ENCODE measurements around the gene MAP3K21. TPM values are rescaled to one million over a fixed set of nuclear protein-coding genes. Genes with fewer than 3 reads are reported as not detected.

The MAP3K21 gene
- total RNA-seq, 4 donors from 2014 or later: 6.1 to 16.6 (median 10.6) TPM

DNA sequence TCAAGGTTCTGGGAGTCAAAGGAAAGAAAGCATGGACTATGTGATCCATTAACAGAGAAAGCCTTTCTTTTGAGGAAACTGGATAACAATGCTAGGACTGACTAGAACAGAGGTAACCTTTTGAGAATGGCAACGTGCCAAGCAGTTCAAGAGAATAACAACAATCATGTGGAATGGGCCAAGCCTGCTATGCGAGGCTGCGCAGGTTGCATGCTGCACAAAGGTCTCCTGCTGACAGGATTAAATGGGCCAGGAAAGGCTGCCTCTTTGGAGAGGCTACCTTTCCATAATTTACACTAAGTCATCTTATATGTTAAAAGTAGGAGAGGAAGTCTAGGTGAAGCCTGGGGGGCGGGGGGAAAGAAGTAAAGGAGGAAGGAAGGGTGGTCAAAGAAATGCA is 37.8 kb upstream of the MAP3K21 start:
- H3K4me3 ChIP-seq (ENCODE audit: low read depth, poor library complexity, severe bottlenecking): no peak overlapping the region
- intact Hi-C loops (cut with DNase I; ENCODE audit: low total_unique reads): no loop called here
- TF ChIP-seq POLR2A (IDR thresholded peaks at IDR 0.05): no peak
- TF ChIP-seq, protein P1, sequence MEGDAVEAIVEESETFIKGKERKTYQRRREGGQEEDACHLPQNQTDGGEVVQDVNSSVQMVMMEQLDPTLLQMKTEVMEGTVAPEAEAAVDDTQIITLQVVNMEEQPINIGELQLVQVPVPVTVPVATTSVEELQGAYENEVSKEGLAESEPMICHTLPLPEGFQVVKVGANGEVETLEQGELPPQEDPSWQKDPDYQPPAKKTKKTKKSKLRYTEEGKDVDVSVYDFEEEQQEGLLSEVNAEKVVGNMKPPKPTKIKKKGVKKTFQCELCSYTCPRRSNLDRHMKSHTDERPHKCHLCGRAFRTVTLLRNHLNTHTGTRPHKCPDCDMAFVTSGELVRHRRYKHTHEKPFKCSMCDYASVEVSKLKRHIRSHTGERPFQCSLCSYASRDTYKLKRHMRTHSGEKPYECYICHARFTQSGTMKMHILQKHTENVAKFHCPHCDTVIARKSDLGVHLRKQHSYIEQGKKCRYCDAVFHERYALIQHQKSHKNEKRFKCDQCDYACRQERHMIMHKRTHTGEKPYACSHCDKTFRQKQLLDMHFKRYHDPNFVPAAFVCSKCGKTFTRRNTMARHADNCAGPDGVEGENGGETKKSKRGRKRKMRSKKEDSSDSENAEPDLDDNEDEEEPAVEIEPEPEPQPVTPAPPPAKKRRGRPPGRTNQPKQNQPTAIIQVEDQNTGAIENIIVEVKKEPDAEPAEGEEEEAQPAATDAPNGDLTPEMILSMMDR (IDR thresholded peaks at IDR 0.05): no peak
- no peak for DNase-seq (ENCODE audit: low spot score in 2 of 2)
- WGBS, 2 donors: 72 to 98% methylated on average over 3 to 4 of the region's 4 CpGs

DNA sequence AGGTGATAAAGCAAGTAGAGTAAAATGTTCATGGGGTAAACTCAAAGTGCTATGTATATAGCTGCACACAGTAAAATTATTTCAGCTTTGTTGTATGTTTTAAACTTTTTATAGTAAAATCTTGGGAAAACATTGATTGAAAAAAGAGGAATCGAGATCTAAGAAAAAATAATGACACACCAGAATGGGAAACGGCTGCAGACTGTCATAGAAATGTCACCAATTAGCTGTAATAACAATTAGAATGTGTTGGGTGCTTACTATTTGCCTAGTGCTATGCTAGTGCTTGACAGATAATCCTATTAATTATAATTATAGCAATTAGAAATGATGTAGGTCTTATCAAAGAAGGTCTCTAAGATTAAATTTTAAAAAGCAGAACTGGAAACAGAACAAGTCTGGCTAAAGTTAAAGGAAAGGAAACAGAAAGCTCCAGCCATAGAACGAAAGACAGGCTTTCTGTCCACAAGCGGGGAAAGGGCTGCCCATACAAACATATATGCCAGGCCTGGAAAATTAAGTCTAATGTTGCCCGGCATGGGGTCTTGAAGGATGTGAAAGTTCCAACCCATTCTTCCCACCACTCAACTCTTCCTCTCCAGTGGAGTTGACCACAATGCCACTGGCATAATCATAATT is 37.0 kb upstream of the MAP3K21 start:
- no peak for DNase-seq (ENCODE audit: low spot score in 2 of 2)
- intact Hi-C loops (cut with DNase I; ENCODE audit: low total_unique reads): no loop called here
- 48 to 81% methylated on average over 5 of the region's 5 CpGs for WGBS, 2 donors
- no peak overlapping the region for H3K4me3 ChIP-seq (ENCODE audit: low read depth, poor library complexity, severe bottlenecking)
- TF ChIP-seq POLR2A (IDR thresholded peaks at IDR 0.05): no peak
- TF ChIP-seq, protein P1 (IDR thresholded peaks at IDR 0.05): no peak

DNA sequence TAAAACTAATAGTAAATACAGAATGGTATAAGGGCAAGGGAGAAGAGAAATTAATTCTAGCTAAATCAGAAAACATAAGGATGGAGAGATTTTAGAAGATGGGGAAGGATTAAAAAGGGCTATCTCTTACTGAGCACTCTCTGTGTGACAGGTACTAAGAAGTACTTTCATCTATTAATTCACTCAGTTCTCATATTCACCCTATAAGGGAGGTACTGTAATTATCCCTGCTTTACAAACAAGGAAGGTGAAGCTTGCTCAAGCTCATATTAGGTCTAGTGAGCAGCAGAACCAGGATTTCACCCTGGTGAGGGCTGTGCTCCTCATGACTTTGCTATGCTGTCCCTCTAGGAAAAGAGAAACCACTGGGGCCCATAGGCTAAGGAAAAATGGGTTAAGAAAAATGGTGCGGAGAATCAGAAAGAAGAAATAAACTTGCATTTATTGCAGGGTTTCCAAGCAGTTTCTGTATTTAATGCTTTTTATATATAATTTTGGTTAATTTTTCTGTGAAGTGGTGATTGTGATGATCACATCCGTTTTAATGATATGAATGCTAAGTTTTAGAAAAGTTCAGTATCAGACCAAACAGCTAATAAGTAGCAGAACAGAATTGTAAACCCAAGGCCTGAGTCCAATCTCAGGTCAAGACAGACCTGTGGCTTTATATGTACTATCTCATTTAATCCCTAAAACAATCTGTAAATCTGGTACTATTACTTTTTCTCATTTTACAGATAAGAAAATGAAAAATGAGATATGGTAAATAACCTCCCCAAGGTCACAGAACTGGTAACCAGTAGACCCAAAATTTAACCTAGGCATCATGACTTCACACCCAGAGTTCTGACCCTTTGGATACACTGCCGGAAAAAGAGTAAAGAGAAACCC is 33.7 kb upstream of the MAP3K21 start:
- no peak overlapping the region for H3K4me3 ChIP-seq (ENCODE audit: low read depth, poor library complexity, severe bottlenecking)
- intact Hi-C loops (cut with DNase I; ENCODE audit: low total_unique reads): no loop called here
- no peak for DNase-seq (ENCODE audit: low spot score in 2 of 2)
- WGBS, 2 donors: 87 to 91% methylated on average over 3 of the region's 3 CpGs
- TF ChIP-seq, protein P1 (IDR thresholded peaks at IDR 0.05): no peak
- TF ChIP-seq POLR2A (IDR thresholded peaks at IDR 0.05): no peak

DNA sequence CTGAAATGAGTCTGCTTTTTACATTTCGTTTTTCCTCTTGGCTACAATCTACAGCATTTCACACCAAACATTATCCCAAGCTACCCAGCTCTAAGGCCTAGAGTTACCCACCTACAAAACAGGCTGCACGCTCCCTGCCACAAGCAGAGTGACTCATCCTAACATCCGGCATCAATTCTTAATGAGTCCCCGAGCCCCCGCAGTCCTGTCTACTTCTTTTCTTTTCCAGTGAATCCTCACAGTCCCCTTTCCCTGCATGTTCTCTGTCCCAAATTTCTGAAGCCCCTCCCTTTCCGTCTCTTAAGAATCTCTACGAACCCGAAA is 32.6 kb upstream of the MAP3K21 start:
- intact Hi-C loops (cut with DNase I; ENCODE audit: low total_unique reads): no loop called here
- TF ChIP-seq, protein P1 (IDR thresholded peaks at IDR 0.05): no peak
- no peak for TF ChIP-seq POLR2A (IDR thresholded peaks at IDR 0.05)
- WGBS, 2 donors: 3 to 4% methylated on average over 8 of the region's 8 CpGs
- peak overlapping the region; percentile 70 for H3K4me3 ChIP-seq (ENCODE audit: low read depth, poor library complexity, severe bottlenecking)
- no peak for DNase-seq (ENCODE audit: low spot score in 2 of 2)

DNA sequence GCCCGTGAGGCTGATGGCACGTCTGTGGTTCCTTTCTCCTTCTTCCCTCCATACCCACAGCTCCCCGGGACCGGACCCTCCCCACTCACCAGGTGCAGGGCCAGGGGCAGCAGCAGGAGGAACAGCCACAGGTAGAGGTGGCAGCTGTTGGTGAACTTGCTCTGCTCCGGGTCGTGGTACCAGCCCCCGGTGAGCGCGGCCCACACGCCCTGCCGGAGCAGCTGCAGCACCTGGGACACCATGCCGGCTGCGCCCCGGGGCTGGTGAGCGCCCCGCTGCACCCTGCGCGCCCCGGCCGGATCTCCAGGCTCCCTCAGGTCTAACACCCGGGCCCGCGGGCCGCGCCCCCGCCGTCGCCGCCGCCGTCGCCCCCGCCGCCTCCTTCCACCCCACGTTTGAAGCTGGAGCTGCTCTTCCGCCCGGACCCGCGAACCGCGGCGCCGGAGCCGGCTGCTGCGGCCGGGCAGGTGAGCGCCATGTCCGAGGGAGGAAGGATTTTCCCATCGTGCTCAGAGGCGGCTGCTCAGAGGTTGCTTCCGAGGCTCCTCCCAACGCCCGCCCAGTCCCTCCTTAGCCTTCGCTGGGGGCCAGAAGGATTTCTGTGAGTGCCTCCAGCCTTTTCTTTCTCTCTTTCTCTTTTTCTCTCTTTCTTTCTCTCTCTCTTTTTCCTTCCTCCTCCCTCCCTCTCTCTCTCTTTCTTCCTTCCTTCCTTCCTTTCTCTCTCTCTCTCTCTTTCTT is 32.1 kb upstream of the MAP3K21 start, which contains the start of gene PCNX2:
Gene PCNX2, minus strand, starts transcription at position 489 of the 738 bp plus-strand sequence. Its CDS starts 247 bp downstream, at position 242.
- peak; percentile 27 to 88 for DNase-seq (ENCODE audit: low spot score in 2 of 2)
- 0 to 1% methylated on average over 37 to 49 of the region's 54 CpGs for WGBS, 2 donors
- TF ChIP-seq POLR2A (IDR thresholded peaks at IDR 0.05): no peak
- TF ChIP-seq, protein P1 (IDR thresholded peaks at IDR 0.05): no peak
- H3K4me3 ChIP-seq (ENCODE audit: low read depth, poor library complexity, severe bottlenecking): peak within 1 kb of the TSS; percentile 70
- intact Hi-C loops (cut with DNase I; ENCODE audit: low total_unique reads): no loop called here
